IPS-18c (cell line): Measurements from ENCODE around the gene XXYLT1.

Experiments used
- H3K4me3 ChIP-seq: 2 replicates; pipeline ENCODE4 v1.7.0; 2013; ENCODE audit warnings: low read depth, mild to moderate bottlenecking, low read length, moderate library complexity; ENCODE audit not compliant: insufficient read depth
- H3K9me3 ChIP-seq: one replicate; pipeline ENCODE4 v1.6.1; 2013; ENCODE audit warnings: mild to moderate bottlenecking, low read length, moderate library complexity; ENCODE audit not compliant: control insufficient read depth, insufficient read depth

Gene XXYLT1

DNA sequence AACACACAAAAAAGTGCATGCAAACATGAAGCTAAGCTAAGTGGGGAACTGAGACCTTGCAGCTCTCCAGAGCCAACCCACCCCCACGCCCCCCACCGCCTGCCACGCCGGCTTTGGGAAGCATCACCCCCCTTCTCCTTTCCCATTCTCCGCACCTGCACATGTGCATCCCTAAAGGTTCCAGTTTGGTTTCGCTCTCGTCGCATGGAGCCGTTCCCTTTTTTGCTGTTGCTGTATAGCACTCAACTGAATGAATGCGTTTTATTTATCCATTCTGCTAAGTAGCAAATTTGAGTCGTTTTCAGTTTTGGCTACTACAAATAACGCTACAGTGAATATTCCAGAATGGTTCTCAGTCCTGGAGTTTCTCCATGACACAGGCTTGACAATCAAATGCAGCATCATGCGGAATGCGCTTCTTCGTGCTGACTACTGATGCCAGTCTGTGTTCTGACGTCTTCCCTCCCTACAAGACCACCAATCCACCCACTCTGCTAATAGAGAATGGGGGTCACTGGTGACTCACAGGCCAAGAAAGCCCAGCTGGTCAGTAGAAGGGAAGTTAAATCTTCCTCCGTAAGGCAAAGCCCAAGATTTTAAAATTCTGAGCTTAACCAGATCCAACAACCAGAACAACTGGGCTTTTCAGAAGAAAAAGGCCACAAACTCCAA is 115.3 kb downstream of the XXYLT1 start:
- Histone ChIP-seq H3K4me3 (no peak overlapping the region; the same call in 1 of the 2 replicates), H3K9me3 (no peaks in the 10 kb centered on the region)

DNA sequence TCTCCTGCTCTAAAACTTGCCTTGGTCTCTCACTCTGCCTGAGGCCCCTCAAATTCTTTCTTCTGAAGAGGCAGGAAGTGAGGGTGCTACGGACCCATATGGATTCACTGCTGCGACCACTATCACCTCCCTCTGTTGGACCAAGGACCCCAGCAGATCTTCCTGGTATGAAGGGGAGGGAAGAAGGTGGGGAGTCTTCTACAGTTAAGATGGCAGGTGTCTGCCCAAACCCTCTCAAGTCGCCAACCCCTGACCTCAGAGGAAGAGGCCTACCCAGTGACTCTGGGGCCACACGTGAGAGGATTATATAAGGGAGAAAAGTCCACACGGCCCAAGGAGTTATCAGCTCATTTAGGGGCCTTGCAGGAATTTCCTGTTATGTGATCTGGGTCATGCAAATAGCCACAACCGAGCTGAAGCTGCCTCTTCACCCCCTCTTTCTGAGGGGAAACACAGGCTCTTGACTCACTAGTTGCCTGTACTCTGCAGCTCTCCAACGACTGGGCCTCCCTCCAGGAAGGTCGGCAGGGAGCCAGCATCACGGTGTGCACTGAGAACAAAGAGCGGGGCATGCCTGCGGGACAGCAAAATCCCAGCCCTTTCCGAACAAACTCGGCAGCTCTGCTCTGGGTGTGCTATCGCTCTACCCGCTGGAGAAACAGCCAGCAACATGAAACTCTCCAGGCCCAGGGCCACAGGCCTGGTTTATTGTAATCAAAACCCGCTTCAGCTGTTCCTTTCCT is 116.0 kb downstream of the XXYLT1 start:
- H3K9me3 ChIP-seq: no peaks in the 10 kb centered on the region
- H3K4me3 ChIP-seq: no peak overlapping the region

DNA sequence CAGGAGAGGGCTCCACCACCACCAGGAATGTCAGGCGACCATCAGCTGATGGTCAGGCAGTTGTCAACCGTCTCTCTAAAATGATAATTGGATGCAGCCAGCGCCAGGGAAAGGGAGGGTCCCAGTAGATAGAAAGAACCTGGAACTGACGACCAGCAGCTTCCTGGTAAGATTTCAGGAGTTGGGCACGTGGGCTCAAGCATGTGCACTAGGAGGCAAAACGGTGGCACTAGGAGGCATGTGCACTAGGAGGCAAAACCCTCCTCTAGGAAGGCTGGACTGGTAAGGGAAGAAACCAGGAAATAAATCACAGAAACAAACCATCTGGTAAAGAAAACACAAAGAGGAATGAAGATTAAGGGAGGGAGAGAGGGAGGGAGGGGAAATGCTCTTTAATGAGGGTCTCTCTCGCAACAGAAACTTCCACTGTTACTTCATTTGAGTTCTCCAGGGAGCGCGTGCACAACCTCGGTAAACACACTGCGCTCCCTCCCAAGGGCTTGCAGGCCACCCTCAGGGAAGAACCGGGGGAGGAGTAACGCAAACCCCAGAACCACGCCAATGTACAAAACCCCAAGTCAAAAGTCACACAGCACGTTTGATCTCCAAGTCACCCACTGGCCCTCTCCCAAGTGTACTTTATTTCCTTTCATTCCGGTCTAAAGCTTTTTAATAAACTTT is 116.7 kb downstream of the XXYLT1 start:
- no peaks in the 10 kb centered on the region for H3K9me3 ChIP-seq
- no peak overlapping the region for H3K4me3 ChIP-seq

DNA sequence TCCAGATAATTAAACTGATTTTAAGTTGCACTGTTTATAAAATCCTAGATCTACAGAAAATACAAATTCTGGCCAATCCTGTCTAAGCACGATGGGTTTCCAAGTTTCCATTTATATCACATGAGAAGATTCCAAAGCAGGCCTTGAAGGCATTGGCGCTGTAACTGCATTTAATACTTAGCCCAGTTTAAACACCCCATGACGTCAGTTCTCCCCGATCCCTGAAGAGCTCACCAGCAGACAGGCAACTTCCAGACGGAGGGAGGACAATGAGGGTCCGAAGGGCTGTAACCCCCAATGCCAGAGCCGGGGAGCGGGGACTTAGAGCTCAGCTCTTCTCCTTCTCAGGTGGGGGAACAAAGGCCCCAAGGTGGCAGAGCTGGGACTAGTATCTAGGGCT is 117.3 kb downstream of the XXYLT1 start:
- no peak overlapping the region for H3K4me3 ChIP-seq

GRCh38 chr3:195153130-195153529 is 117.8 kb downstream of the XXYLT1 start:
- no peak overlapping the region; the same call in 1 of the 2 replicates for H3K4me3 ChIP-seq
- H3K9me3 ChIP-seq: no peaks in the 10 kb centered on the region

More for the DNA sequence above, 117.3 kb downstream of the XXYLT1 start:
- no peaks in the 10 kb centered on the region for H3K9me3 ChIP-seq

- Histone ChIP-seq H3K9me3 (no peaks in the 10 kb centered on the region), H3K4me3 (no peak overlapping the region)
These were observed 119.0 kb downstream of the XXYLT1 start for GRCh38 chr3:195151866-195152541.

DNA sequence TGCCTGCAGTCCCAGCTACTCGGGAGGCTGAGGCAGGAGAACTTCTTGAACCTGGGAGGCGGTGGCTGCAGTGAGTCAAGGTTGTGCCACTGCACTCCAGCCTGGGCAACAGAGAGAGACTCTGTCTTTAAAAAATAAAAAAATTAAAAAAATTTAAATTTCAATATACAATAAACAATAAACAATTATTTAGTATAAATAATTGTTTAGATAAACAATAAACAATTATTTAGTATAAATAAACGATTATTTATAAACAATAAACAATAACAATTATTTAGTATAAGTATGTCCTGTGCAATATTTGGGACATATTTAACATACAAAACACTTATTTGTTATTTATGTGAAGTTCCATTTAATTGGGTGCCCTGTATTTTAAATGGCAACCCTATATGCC is 119.6 kb downstream of the XXYLT1 start:
- no peaks in the 10 kb centered on the region for H3K9me3 ChIP-seq
- no peak overlapping the region for H3K4me3 ChIP-seq

DNA sequence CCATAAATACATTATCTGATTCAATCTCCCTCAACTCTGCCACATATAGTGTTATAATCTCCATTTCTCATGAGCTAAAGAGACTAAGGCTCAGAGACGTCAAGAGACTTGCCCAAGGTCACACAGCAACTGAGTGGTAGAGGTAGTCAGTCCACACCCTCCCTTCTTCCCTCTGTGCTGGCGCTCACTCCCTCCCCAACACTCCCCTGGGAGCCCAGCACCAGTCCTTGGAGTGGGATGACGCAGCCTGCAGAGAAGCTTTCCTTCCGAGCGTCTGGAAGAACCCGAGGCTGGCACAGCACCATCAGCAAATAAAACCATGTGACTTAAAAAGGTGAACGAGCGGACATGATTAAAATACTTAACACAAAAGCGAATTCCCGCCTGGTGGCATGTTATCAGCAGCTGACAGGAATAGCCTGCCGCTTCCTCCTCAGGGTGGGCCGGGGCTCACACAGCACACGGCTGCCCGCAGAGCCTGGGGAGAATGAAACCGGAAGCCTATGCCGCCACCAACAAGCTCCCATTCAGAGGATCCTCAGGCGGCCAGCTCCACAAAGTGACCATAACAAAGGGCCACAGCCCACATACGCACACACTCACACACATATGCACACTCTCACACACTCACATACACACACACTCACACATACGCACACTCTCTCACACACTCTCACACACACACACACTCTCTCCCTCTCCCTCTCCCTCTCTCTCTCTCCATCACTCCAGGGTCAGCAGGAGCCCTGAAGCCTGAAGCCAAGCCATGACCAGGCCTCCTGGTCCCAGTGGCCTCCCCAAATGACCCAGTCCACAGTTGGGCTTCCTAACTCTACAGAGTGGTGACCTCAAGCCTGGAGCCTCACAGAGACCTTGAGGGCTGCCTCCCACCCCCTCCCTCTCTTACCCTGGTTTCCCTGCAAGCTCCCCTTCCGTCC is 120.5 kb downstream of the XXYLT1 start:
- no peaks in the 10 kb centered on the region for H3K9me3 ChIP-seq
- 0 out of 2 replicates have a peak overlapping the region, but pooled peaks have one; percentile 4 for H3K4me3 ChIP-seq

- Histone ChIP-seq H3K9me3 (no peaks in the 10 kb centered on the region), H3K4me3 (no peak overlapping the region)
These were observed 121.5 kb downstream of the XXYLT1 start for GRCh38 chr3:195149292-195150030.

DNA sequence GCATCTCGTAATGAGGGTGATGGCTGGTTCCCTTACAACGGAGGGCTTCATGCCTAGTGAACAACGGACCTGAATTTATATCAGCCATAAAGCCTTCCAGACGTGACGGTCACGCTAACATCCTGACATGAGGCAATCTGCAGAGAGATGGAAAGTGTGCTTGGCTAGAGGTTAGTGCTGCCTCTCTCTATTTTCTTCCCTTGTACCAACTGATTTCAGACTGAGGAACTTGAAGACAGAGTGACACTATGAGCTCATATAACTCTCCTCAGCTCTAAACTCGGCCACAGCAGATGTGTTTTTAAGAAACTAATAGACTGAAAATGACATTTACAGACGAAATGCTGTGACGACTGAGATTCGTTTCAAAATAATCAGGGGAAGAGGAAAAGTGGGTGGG is 122.4 kb downstream of the XXYLT1 start:
- H3K4me3 ChIP-seq: no peak overlapping the region

GRCh38 chr3:195147649-195148080 is 123.3 kb downstream of the XXYLT1 start:
- H3K4me3 ChIP-seq: no peak overlapping the region

More for the DNA sequence above, 122.4 kb downstream of the XXYLT1 start:
- no peaks in the 10 kb centered on the region for H3K9me3 ChIP-seq

DNA sequence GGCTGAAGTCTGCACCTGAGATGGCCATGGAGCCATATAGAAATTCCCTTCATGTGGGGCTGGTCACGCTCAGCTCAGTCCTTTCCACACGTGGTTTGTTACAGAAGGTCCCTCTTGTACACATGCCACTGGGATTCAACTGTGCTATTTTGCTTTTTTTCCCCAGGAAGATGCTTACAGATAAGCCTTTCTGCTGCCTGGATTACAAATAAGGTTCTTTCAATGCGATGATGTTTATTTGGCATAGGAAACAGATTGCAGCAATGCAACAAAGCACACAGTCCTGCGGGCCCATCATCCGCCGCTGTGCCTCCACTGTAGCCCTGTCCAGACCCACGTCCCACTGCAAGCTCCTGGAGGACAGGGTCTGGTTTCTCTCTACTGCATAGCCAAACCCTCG is 124.8 kb downstream of the XXYLT1 start:
- Histone ChIP-seq H3K9me3 (no peaks in the 10 kb centered on the region), H3K4me3 (no peak overlapping the region)

More at GRCh38 chr3:195147649-195148080, 123.3 kb downstream of the XXYLT1 start:
- no peaks in the 10 kb centered on the region for H3K9me3 ChIP-seq

- Histone ChIP-seq H3K4me3 (no peak overlapping the region), H3K9me3 (no peaks in the 10 kb centered on the region)
These were observed 125.4 kb downstream of the XXYLT1 start for GRCh38 chr3:195145579-195145978.

DNA sequence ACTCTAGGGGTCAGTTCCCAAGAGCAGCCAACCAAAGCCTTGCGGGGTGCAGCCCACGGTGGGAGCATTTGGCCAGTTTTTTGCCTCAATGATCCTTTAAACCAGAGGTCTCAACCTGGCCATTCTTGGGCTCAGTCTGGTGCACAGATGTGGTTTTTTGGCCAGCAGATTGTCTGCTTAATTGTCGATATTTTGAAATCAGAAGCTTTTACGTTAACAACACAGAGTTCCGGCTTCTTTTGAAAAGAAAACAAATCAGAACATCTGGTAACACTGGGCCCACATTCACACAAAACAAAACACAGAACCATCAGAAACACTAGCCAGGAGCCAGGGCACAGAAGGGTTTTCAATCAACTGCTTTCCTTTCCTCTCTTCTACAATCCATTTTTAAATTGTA is 127.7 kb downstream of the XXYLT1 start:
- H3K4me3 ChIP-seq: no peak overlapping the region

DNA sequence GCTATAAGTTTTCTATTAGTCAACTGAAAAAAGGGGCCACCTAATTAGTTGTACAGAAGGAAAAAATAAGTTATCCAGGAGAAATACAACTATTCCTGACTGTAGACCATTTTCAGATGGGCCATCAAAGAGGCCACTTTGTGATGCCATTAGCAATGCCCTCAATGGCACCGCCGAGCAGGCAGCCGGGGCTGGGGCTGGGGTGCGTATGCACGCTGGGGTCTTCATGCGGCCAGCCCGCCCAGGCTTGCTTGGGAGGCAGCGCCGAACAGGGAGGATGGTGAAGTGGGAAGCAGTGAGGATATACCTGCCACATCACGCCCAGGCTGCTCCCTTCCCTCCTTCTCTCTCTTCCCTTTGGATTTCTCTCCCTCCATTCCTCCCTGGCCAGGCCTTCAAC is 128.4 kb downstream of the XXYLT1 start:
- H3K4me3 ChIP-seq: no peak overlapping the region
- no peaks in the 10 kb centered on the region for H3K9me3 ChIP-seq

More for the DNA sequence above, 127.7 kb downstream of the XXYLT1 start:
- no peaks in the 10 kb centered on the region for H3K9me3 ChIP-seq
